Stromal cell of bone marrow (primary cell): ENCODE data around the gene SRRM1.
A peak's percentile ranks its signal among the peaks of the same experiment; 100 is the strongest.
"Not testable (repeated sequence)": the region's sequence is repeated elsewhere in the genome, so short reads cannot be mapped to it uniquely, and the experiment has no call there.

ENCODE experiments used
- DNase-seq: peaks from one replicate; pipeline ENCODE4 v3.0.0-alpha.2; 2012; ENCODE audit warnings: low read depth

SRRM1 gene

DNA sequence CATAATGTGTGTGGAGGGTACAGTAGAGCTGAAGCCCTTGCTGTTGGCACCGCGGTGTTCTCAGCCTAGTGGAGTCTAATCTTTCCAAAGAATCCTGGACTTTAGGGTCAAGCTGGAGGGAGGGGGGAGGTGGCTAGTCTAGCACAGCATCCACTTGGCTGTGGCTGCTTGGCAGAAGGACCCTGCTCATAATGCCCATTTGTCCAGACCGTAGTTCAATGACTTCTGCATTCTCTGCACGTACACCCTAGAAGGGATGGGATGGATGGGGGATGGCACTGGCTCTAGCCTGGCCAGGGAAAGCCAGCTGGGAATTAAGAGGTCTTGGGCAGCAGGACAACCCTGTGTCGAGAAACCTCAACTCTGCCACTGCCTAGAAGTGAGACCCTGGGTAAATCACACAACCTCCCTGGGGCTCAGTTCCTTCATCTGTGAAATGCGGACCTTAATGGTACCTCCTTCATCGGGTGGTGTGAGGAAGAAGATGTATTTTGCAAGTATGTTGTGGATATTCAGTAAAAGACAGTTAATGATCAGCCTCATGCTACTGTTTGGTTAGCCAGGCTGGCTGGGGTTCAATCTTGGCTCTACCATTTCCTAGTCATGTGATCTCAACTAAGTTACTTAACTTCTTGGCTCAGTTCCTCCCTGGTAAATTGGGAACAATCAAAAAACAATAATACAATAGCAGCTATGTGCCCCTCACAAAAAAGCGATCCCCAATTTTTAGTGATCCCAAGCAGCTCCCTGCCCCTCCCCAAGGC, 75.0 kb downstream of the SRRM1 start:
- DNase-seq, result no peak

DNA sequence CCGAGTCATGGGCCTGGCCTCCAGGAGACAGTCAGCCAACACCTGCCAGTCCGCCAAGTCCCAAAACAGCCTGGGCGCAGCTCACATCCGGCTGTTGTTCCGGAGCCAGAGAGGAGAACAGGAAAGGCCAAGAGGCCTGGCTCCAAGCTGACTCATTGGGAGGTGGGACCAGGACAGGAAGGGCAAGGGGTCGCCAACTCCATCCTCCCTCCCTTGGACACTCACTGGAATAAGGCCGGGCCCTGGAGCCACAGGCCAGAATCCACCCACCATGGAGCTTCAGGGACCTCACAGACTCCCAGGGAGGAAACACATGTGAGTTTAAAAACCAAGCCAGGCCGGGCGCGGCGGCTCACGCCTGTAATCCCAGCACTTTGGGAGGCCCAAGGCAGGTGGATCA, 77.0 kb downstream of the SRRM1 start:
- peak; percentile 89 for DNase-seq

DNA sequence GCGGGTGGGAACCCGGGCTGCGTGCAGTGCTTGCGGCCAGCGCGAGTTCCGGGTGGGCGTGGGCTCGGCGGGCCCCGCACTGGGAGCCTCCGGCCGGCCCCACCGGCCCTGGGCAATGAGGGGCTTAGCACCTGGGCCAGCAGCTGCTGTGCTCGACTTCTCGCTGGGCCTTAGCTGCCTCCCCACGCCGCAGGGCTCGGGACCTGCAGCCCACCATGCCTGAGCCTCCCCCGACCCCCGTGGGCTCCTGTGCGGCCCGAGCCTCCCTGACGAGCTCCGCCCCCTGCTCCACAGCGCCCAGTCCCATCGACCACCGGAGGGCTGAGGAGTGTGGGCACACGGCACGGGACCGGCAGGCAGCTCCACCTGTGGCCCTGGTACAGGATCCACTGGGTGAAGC, 78.4 kb downstream of the SRRM1 start:
- no peak for DNase-seq

DNA sequence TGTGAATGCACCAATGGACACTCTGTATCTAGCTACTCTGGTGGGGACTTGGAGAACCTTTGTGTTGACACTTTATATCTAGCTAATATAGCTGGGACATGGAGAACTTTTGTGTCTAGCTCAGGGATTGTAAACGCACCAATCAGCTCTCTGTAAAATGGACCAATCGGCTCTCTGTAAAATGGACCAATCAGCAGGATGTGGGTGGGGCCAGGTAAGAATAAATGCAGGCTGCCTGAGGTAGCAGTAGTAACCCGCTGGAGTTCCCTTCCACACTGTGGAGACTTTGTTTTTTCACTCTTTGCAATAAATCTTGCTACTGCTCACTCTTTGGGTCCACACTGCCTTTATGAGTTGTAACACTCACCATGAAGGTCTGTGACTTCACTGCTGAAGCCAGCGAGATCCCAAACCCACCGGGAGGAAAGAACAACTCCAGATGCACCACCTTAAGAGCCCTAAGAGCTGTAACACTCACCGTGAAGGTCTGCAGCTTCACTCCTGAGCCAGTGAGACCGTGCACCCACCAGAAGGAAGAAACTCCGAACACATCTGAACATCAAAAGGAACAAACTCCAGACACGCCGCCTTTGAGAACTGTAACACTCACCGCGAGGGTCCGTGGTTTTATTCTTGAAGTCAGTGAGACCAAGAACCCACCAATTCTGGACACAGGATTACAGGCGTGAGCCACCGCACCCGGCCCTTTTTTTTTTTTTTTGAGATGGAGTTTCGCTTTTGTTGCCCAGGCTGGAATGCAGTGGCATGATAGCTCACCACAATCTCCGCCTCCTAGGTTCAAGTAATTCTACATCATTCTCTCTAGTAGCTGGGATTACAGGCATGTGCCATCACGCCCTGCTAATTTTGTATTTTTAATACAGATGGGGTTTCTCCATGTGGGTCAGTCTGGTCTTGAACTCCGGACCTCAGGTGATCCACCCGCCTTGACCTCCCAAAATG, 79.3 kb downstream of the SRRM1 start:
- not testable (repeated sequence) for DNase-seq
